H9 (cell line): ENCODE results near the gene OR2S2. TPM values are rescaled to one million over a fixed set of nuclear protein-coding genes. Genes with fewer than 3 reads are reported as not detected.

Source experiments
- DNase-seq: peaks from one replicate; pipeline ENCODE4 v3.0.0-alpha.2; 2017
- H2AFZ ChIP-seq: one replicate; pipeline ENCODE4 v1.6.1; 2013; ENCODE audit warnings: mild to moderate bottlenecking, low read length, control low read depth, moderate library complexity
- H2AK5ac ChIP-seq: 2 replicates; pipeline ENCODE4 v1.6.1; 2013; ENCODE audit warnings: low read length, control low read depth, mixed read lengths; ENCODE audit not compliant: insufficient read length
- H2BK120ac ChIP-seq: one replicate; pipeline ENCODE4 v1.6.1; 2013; ENCODE audit warnings: low read depth, mild to moderate bottlenecking, low read length, control low read depth, inconsistent platforms; ENCODE audit not compliant: poor library complexity, severe bottlenecking
- H2BK12ac ChIP-seq: 2 replicates; pipeline ENCODE4 v1.6.1; 2013; ENCODE audit warnings: low read length, control low read depth, mixed read lengths, low read depth; ENCODE audit not compliant: insufficient read length
- H2BK15ac ChIP-seq: 2 replicates; pipeline ENCODE4 v1.6.1; 2013; ENCODE audit warnings: low read depth, low read length, control low read depth
- H2BK20ac ChIP-seq: one replicate; pipeline ENCODE4 v1.6.1; 2013; ENCODE audit warnings: low read depth, mild to moderate bottlenecking, low read length, control low read depth, inconsistent platforms; ENCODE audit not compliant: poor library complexity, severe bottlenecking
- H2BK5ac ChIP-seq: 2 replicates; pipeline ENCODE4 v1.6.1; 2013; ENCODE audit warnings: low read length, control low read depth, mixed read lengths; ENCODE audit not compliant: insufficient read length
- H3K14ac ChIP-seq: 2 replicates; pipeline ENCODE4 v1.6.1; 2013; ENCODE audit warnings: low read length, control low read depth; ENCODE audit not compliant: insufficient read depth
- H3K18ac ChIP-seq: 2 replicates; pipeline ENCODE4 v1.6.1; 2013; ENCODE audit warnings: low read depth, mild to moderate bottlenecking, mixed read lengths, low read length, control low read depth; ENCODE audit not compliant: insufficient read length
- H3K23ac ChIP-seq: 2 replicates; pipeline ENCODE4 v1.6.1; 2013; ENCODE audit warnings: low read length, control low read depth, mixed read lengths, low read depth; ENCODE audit not compliant: insufficient read length
- H3K23me2 ChIP-seq: 2 replicates; pipeline ENCODE4 v1.6.1; 2013; ENCODE audit warnings: low read depth, mild to moderate bottlenecking, mixed read lengths, low read length, control low read depth; ENCODE audit not compliant: insufficient read length, poor library complexity, severe bottlenecking
- H3K27ac ChIP-seq: 2 replicates; pipeline ENCODE4 v1.5.1; 2013; ENCODE audit warnings: low read length, control low read depth, mixed read lengths, low read depth; ENCODE audit not compliant: insufficient read length
- H3K27me3 ChIP-seq: 2 replicates; pipeline ENCODE4 v1.6.1; 2013; ENCODE audit warnings: low read length, control low read depth, inconsistent platforms; ENCODE audit not compliant: insufficient read depth
- H3K4ac ChIP-seq: 2 replicates; pipeline ENCODE4 v1.6.1; 2013; ENCODE audit warnings: low read depth, mild to moderate bottlenecking, control low read depth, inconsistent platforms, low read length, moderate library complexity
- H3K4me1 ChIP-seq: 2 replicates; pipeline ENCODE4 v1.6.1; 2013; ENCODE audit warnings: low read length, control low read depth, inconsistent platforms; ENCODE audit not compliant: insufficient read depth
- H3K4me2 ChIP-seq: 2 replicates; pipeline ENCODE4 v1.6.1; 2013; ENCODE audit warnings: low read length, control low read depth, mixed read lengths; ENCODE audit not compliant: insufficient read length, insufficient read depth
- H3K56ac ChIP-seq: 2 replicates; pipeline ENCODE4 v1.6.1; 2013; ENCODE audit warnings: low read depth, mild to moderate bottlenecking, mixed read lengths, low read length, control low read depth; ENCODE audit not compliant: insufficient read length
- H3K79me1 ChIP-seq: 2 replicates; pipeline ENCODE4 v1.6.1; 2013; ENCODE audit warnings: low read depth, mild to moderate bottlenecking, moderate library complexity, low read length, control low read depth, inconsistent platforms; ENCODE audit not compliant: insufficient read depth, poor library complexity, severe bottlenecking
- H3K79me2 ChIP-seq: 2 replicates; pipeline ENCODE4 v1.6.1; 2013; ENCODE audit warnings: low read length, control low read depth, inconsistent platforms; ENCODE audit not compliant: insufficient read depth
- H3K9ac ChIP-seq: 2 replicates; pipeline ENCODE4 v1.6.1; 2013; ENCODE audit warnings: low read length, control low read depth, mixed read lengths; ENCODE audit not compliant: insufficient read length; ENCODE audit errors: extremely low read depth
- H3K9me3 ChIP-seq: one replicate; pipeline ENCODE4 v1.6.1; 2013; ENCODE audit warnings: low read depth, low read length, inconsistent platforms; ENCODE audit not compliant: control insufficient read depth
- H3T11ph ChIP-seq: one replicate; pipeline ENCODE4 v1.6.1; 2013; ENCODE audit warnings: mild to moderate bottlenecking, low read length, control low read depth, inconsistent platforms
- H4K20me1 ChIP-seq: one replicate; pipeline ENCODE4 v1.6.1; 2013; ENCODE audit not compliant: control insufficient read depth, insufficient read length, insufficient read depth
- H4K5ac ChIP-seq: 2 replicates; pipeline ENCODE4 v1.6.1; 2013; ENCODE audit warnings: low read depth, mild to moderate bottlenecking, mixed read lengths, low read length, control low read depth; ENCODE audit not compliant: insufficient read length
- H4K8ac ChIP-seq: replicated peaks from 2 replicates; pipeline ENCODE4 v1.6.1; 2013; ENCODE audit warnings: low read length, control low read depth, mixed read lengths, low read depth; ENCODE audit not compliant: insufficient read length
- H4K91ac ChIP-seq: 2 replicates; pipeline ENCODE4 v1.6.1; 2013; ENCODE audit warnings: low read depth, mild to moderate bottlenecking, moderate library complexity, mixed read lengths, low read length, control low read depth; ENCODE audit not compliant: insufficient read length
- H3K27ac Mint-ChIP-seq, 3 experiments: 2 replicates in 2 of 3; 3 replicates in 1 of 3; pipeline ENCODE4 v1.8.0; 2020 to 2021; ENCODE audit warnings: mixed read lengths in 3 of 3, mild to moderate bottlenecking in 1 of 3, moderate library complexity in 1 of 3
- H3K27me3 Mint-ChIP-seq: 2 replicates; pipeline ENCODE4 v1.8.0; 2021; ENCODE audit warnings: low read depth, mild to moderate bottlenecking, moderate library complexity, mixed read lengths
- H3K36me3 Mint-ChIP-seq, 3 experiments: 2 replicates in 2 of 3; 3 replicates in 1 of 3; pipeline ENCODE4 v1.8.0; 2020 to 2021; ENCODE audit warnings: low read depth in 3 of 3, mixed read lengths in 3 of 3; ENCODE audit not compliant: insufficient read depth in 1 of 3
- H3K4me1 Mint-ChIP-seq, 2 experiments: 2 replicates each; pipeline ENCODE4 v1.8.0; 2020; ENCODE audit warnings: mixed read lengths in 2 of 2
- H3K4me3 Mint-ChIP-seq, 2 experiments: 2 replicates in 1 of 2; 3 replicates in 1 of 2; pipeline ENCODE4 v1.8.0; 2020 to 2021; ENCODE audit warnings: mild to moderate bottlenecking in 2 of 2, mixed read lengths in 2 of 2, moderate library complexity in 1 of 2
- H3K9me3 Mint-ChIP-seq, 2 experiments: 2 replicates in 1 of 2; 3 replicates in 1 of 2; pipeline ENCODE4 v1.8.0; 2020; ENCODE audit warnings: mild to moderate bottlenecking in 2 of 2, mixed read lengths in 2 of 2, moderate library complexity in 1 of 2
- CTCF ChIP-seq: fragments of 200-600 bp; sonication (generic); conservative IDR thresholded peaks from 3 replicates; pipeline ENCODE4 v1.8.0; 2021; ENCODE audit warnings: antibody characterized with exemption, mild to moderate bottlenecking
- WGBS: extraction: QIAGEN DNeasy Blood & Tissue Kit; methylation state at CpG from one replicate; pipeline ENCODE4 v1.1.7; 2013; ENCODE audit warnings: missing lambda C conversion rate, low lambda C conversion rate, mixed read lengths; ENCODE audit not compliant: insufficient read length; ENCODE audit errors: extremely low coverage; 5-methylcytosine and 5-hydroxymethylcytosine counted together
- total RNA-seq: library from RNA; stranded (reverse); gene quantifications from 2 replicates; pipeline ENCODE4 v1.2.1, GENCODE V29; 2021

Gene OR2S2
- total RNA-seq, 1 experiment from 2014 or later = not detected

GRCh38 chr9:35930989-35931388 lies 27.0 kb downstream of the OR2S2 start:
- Mint-ChIP-seq H3K4me1 (no peaks in the 10 kb centered on the region; a peak in 1 of 4 replicates), H3K36me3 (no peaks in the 10 kb centered on the region), H3K27ac (no peak overlapping the region), H3K27me3 (peaks cover 12% of the 10 kb centered on the region), H3K4me3 (no peak overlapping the region), H3K9me3 (no peaks in the 10 kb centered on the region)
- Histone ChIP-seq H3T11ph (no peak overlapping the region), H2AK5ac (no peak overlapping the region), H3K79me1 (no peaks in the 10 kb centered on the region), H4K20me1 (no peaks in the 10 kb centered on the region), H3K9ac (no peak overlapping the region), H3K14ac (no peak overlapping the region), H2BK120ac (no peak overlapping the region), H3K4me2 (no peak overlapping the region), H2BK20ac (no peak overlapping the region), H2BK12ac (no peak overlapping the region), H3K56ac (no peak overlapping the region), H3K79me2 (no peaks in the 10 kb centered on the region), H4K5ac (no peak overlapping the region), H3K18ac (no peak overlapping the region), H2BK5ac (no peak overlapping the region), H3K23me2 (no peaks in the 10 kb centered on the region), H3K9me3 (no peaks in the 10 kb centered on the region), H2AFZ (no peak overlapping the region), H3K27me3 (no peaks in the 10 kb centered on the region), H2BK15ac (no peak overlapping the region), H3K27ac (no peak overlapping the region), H4K8ac (no peak overlapping the region), H3K4ac (no peak overlapping the region), H3K4me1 (no peaks in the 10 kb centered on the region), H3K23ac (no peak overlapping the region), H4K91ac (no peak overlapping the region)
- DNase-seq = no peak
- no CpG with 5 or more reads among the region's 3 CpGs for WGBS
- no peak for TF ChIP-seq CTCF
